ENCODE results near the gene STAG1. TPM values are rescaled to one million over a fixed set of nuclear protein-coding genes. Genes with fewer than 3 reads are reported as not detected.

STAG1 gene
- total and polyA plus RNA-seq, 2 of the 13 experiments (the other 11 are each of a cell fraction or from before 2014, with no cell fraction given): 6.2 to 25.9 TPM

GRCh38 chr3:136752422-136753325 lies 496 bp upstream of the STAG1 start (continued):
- TF ChIP-seq ZNF576 (CRISPR knock-in tag; IDR thresholded peaks at IDR 0.05) (0 out of 2 replicates have a peak, but pooled peaks have one; percentile 64), KMT2A (CRISPR knock-in tag; IDR thresholded peaks at IDR 0.05) (peak; percentile 85; the same call in 1 of the 2 replicates), FOXO1 (CRISPR knock-in tag; IDR thresholded peaks at IDR 0.05) (peak; percentile 66), ZNF232 (CRISPR knock-in tag; IDR thresholded peaks at IDR 0.05; ENCODE audit: borderline replicate concordance) (no peak), ZNF224 (CRISPR knock-in tag; IDR thresholded peaks at IDR 0.05) (peak; percentile 91; the same call in 1 of the 2 replicates), PHF20 (CRISPR knock-in tag; IDR thresholded peaks at IDR 0.05) (peak; percentile 53), HNRNPL (IDR thresholded peaks at IDR 0.05; ENCODE audit: low read depth, low read length) (no peak), SMYD3 (CRISPR knock-in tag; IDR thresholded peaks at IDR 0.05) (no peak), NCOR1 (IDR thresholded peaks at IDR 0.05; ENCODE audit: borderline replicate concordance, low read length) (no peak), XBP1 (CRISPR knock-in tag; IDR thresholded peaks at IDR 0.05) (peak; percentile 53; the same call in 1 of the 2 replicates), ZNF510 (CRISPR knock-in tag; IDR thresholded peaks at IDR 0.05; ENCODE audit: low read depth) (peak; percentile 53), ZNF318 (CRISPR knock-in tag; IDR thresholded peaks at IDR 0.05) (no peak)
- TF ChIP-seq, protein P1, sequence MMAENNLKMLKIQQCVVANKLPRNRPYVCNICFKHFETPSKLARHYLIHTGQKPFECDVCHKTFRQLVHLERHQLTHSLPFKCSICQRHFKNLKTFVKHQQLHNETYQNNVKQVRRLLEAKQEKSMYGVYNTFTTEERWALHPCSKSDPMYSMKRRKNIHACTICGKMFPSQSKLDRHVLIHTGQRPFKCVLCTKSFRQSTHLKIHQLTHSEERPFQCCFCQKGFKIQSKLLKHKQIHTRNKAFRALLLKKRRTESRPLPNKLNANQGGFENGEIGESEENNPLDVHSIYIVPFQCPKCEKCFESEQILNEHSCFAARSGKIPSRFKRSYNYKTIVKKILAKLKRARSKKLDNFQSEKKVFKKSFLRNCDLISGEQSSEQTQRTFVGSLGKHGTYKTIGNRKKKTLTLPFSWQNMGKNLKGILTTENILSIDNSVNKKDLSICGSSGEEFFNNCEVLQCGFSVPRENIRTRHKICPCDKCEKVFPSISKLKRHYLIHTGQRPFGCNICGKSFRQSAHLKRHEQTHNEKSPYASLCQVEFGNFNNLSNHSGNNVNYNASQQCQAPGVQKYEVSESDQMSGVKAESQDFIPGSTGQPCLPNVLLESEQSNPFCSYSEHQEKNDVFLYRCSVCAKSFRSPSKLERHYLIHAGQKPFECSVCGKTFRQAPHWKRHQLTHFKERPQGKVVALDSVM (CRISPR knock-in tag; IDR thresholded peaks at IDR 0.05): 0 out of 2 replicates have a peak, but pooled peaks have one; percentile 24
- TF ChIP-seq, protein P2, sequence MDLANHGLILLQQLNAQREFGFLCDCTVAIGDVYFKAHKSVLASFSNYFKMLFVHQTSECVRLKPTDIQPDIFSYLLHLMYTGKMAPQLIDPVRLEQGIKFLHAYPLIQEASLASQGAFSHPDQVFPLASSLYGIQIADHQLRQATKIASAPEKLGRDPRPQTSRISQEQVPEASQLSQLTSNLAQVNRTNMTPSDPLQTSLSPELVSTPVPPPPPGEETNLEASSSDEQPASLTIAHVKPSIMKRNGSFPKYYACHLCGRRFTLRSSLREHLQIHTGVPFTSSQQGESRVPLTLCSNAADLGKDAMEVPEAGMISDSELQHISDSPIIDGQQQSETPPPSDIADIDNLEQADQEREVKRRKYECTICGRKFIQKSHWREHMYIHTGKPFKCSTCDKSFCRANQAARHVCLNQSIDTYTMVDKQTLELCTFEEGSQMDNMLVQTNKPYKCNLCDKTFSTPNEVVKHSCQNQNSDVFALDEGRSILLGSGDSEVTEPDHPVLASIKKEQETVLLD (CRISPR knock-in tag; IDR thresholded peaks at IDR 0.05; ENCODE audit: low read depth): peak; percentile 87

All from HepG2 (cell line).